Measurements from ENCODE around the gene POLDIP3. TPM values are rescaled to one million over a fixed set of nuclear protein-coding genes. Genes with fewer than 3 reads are reported as not detected.
A peak's percentile ranks its signal among the peaks of the same experiment; 100 is the strongest.
"Not testable (repeated sequence)": the region's sequence is repeated elsewhere in the genome, so short reads cannot be mapped to it uniquely, and the experiment has no call there.

The POLDIP3 gene
- total RNA-seq, 1 donor from 2014 or later: 35.2 TPM

DNA sequence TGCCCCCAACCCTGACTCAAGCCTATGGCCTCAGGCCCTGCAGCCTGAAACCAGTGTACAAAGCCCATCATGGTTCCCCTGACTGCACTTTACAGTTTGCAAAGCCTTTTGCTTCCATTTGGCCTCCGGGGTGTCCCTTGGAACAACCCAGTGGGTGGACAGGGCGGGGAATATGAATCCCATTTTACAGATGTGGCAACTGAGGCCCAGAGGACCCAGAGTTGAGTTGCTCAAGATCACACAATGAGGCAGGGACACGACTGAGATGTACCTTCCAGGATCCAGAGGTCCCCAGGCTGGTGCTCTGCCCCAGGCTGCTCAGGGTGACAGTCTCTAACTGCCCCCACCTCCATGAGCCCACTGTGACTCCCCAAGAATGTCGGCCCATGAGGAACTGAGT is 5.4 kb upstream of the POLDIP3 start:
- Histone ChIP-seq H3K36me3 (peaks cover 40% of the 10 kb centered on the region), H3K27ac (replicated peaks) (no peak overlapping the region), H3K27me3 (ENCODE audit: low read depth) (no peaks in the 10 kb centered on the region), H3K9me3 (replicated peaks) (no peaks in the 10 kb centered on the region), H3K4me1 (peaks cover 59% of the 10 kb centered on the region), H3K4me3 (no peak overlapping the region)
- intact Hi-C loops (cut with micrococcal nuclease): no loop called here
- TF ChIP-seq, protein P1, sequence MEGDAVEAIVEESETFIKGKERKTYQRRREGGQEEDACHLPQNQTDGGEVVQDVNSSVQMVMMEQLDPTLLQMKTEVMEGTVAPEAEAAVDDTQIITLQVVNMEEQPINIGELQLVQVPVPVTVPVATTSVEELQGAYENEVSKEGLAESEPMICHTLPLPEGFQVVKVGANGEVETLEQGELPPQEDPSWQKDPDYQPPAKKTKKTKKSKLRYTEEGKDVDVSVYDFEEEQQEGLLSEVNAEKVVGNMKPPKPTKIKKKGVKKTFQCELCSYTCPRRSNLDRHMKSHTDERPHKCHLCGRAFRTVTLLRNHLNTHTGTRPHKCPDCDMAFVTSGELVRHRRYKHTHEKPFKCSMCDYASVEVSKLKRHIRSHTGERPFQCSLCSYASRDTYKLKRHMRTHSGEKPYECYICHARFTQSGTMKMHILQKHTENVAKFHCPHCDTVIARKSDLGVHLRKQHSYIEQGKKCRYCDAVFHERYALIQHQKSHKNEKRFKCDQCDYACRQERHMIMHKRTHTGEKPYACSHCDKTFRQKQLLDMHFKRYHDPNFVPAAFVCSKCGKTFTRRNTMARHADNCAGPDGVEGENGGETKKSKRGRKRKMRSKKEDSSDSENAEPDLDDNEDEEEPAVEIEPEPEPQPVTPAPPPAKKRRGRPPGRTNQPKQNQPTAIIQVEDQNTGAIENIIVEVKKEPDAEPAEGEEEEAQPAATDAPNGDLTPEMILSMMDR (IDR thresholded peaks at IDR 0.05; ENCODE audit: borderline replicate concordance): no peak
- DNase-seq: no peak

DNA sequence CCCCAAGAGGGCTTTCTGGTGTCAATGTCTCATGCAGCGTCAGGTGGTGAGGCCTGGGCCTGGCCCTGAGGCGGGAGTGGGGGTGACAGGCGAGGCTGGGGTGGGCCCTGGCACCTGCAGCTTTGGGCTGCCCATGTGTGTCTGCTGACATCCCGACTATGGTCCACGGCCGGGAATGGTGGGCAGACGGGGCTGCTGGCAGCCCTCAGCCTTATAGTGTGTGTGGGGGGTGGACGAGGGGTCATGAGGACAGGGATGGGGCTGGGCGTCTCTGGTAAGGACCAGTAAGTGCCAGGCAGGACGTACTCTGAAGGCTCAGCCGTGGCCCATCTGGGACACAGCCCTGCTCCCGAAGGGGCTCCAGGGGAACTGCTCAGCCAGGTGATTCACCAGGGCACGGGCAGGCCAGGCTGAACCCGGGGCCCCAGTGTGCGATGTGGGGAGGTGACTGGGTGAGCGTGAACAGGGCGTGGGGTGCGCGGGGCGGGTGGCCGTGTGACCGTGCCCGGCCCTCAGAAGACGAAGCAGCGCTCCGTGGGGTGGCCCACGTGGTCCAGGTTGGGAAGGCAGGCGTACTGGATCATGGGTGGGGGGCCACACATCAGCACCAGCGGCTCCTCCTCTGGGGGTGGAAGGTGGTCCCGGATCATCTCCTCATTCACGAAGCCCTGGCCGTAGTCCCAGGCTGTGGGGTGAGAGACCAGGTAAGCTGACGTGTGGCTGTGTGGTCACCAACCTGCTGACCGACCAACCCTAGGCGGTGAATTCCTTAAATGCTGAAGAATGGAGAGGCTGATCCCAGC is 4.8 kb upstream of the POLDIP3 start:
- intact Hi-C loops (cut with micrococcal nuclease): no loop called here
- no peaks in the 10 kb centered on the region for H3K27me3 ChIP-seq (ENCODE audit: low read depth)
- H3K27ac ChIP-seq (replicated peaks): no peak overlapping the region
- TF ChIP-seq, protein P1 (IDR thresholded peaks at IDR 0.05; ENCODE audit: borderline replicate concordance): no peak
- DNase-seq: no peak
- peaks cover 54% of the 10 kb centered on the region for H3K4me1 ChIP-seq
- H3K9me3 ChIP-seq (replicated peaks): no peaks in the 10 kb centered on the region
- no peak overlapping the region for H3K4me3 ChIP-seq
- H3K36me3 ChIP-seq: peaks cover 34% of the 10 kb centered on the region

DNA sequence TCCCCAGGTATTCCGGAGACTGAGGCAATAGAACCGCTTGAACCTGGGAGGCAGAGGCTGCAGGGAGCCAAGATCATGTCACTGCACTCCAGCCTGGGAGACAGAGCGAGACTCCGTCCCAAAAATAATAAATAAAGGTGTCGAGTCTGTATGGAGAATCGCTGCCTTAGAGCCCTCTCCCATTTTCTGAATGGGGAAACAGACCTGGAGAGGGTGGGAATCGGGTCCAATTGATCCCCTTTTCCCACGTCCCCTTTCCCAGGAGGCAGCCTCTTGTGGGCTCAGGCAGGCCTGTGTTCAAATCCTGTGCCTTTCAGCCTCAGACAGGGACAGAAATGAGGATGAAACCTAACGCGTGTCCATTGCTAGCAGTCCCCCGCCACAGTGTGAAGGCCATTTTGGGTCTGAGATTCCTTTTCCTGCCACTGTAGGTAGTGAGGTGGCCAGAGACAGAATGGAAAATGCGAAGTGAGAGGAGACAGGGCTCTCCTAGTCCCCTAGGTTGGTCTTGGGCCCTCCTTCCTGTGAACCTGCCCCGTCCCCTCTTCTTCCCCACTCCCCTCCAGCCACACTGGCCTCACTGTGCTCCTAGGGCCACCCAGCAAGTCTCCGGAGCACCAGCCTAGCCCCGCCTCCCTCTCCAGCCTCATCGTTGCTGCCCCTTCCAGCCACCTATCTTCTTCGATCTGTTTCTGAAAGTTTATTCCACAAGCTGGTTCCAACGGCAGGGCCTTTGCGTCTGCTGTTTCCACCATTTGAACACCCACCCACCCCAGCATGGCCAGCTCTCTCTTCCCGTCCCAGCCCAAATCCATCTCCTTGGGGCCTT is 2.7 kb upstream of the POLDIP3 start:
- no peaks in the 10 kb centered on the region for H3K9me3 ChIP-seq (replicated peaks)
- no peak for DNase-seq
- H3K4me3 ChIP-seq: no peak overlapping the region
- TF ChIP-seq, protein P1 (IDR thresholded peaks at IDR 0.05; ENCODE audit: borderline replicate concordance): no peak
- peak overlapping the region; percentile 46 for H3K27ac ChIP-seq (replicated peaks)
- intact Hi-C loops (cut with micrococcal nuclease): no loop called here
- H3K36me3 ChIP-seq: peaks cover 16% of the 10 kb centered on the region
- H3K4me1 ChIP-seq: peaks cover 54% of the 10 kb centered on the region
- no peaks in the 10 kb centered on the region for H3K27me3 ChIP-seq (ENCODE audit: low read depth)

DNA sequence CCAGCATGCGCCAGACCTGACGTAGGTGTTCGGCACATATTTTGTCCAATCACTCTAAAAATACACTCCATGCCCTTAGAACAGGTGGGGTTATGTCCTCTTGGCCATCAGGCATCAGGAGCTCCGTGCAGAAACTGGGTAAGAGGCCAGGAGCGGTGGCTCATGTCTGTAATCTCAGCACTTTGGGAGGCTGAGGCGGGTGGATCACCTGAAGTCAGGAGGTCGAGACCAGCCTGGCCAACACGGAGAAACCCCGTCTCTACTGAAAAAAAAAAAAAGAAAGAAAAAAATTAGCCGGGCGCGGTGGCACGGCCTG is 1.1 kb upstream of the POLDIP3 start:
- DNase-seq; H3K9me3 ChIP-seq (replicated peaks); H3K27me3 ChIP-seq (ENCODE audit: low read depth); intact Hi-C loops (cut with micrococcal nuclease): not testable (repeated sequence)
- Histone ChIP-seq H3K27ac (replicated peaks) (peak overlapping the region; percentile 98), H3K36me3 (peaks cover 13% of the 10 kb centered on the region), H3K4me1 (peaks cover 57% of the 10 kb centered on the region), H3K4me3 (peak overlapping the region; percentile 94)

DNA sequence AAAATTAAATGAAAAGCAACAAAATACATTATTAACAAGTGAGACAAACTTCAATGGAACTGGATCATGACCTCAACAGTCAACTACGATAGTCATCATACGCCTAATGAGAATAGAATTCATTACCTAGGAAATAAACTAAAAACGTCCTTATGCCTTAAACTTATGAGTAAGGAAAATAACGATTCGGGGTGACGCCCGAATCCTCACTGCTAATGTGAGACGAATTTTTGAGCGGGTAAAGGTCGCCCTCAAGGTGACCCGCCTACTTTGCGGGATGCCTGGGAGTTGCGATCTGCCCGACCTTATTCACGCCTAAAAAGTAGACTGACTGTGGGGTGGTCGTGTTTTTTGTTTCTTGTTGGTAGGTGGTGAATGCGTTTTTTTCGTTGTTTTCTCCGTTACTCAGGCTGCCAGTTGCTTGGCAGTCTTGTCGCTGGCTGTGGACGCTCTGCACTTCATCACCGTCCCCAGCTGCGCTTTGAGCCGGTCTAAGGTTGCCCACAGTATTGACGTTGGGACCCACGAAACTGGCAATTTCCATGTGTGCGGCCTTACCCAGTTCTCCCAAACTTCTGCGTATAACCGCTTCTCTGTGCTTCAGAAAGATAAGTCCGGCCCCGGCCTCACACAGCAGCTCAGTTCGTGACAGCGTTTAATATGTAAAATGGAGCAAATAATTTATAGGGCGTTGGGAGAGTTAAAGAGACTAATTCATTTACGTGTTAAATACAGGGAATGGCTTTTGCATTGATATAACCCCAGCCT is 593 bp upstream of the POLDIP3 start:
- no peaks in the 10 kb centered on the region for H3K27me3 ChIP-seq (ENCODE audit: low read depth)
- H3K4me1 ChIP-seq: peaks cover 63% of the 10 kb centered on the region
- TF ChIP-seq, protein P1 (IDR thresholded peaks at IDR 0.05; ENCODE audit: borderline replicate concordance): no peak
- peaks cover 13% of the 10 kb centered on the region for H3K36me3 ChIP-seq
- H3K9me3 ChIP-seq (replicated peaks): no peaks in the 10 kb centered on the region
- H3K4me3 ChIP-seq: peak overlapping the region; percentile 94
- peak overlapping the region; percentile 98 for H3K27ac ChIP-seq (replicated peaks)
- intact Hi-C loops (cut with micrococcal nuclease): no loop called here
- peak; percentile 82 for DNase-seq

All from left ventricle myocardium inferior (tissue), 1 donor.